GM13976 (cell line): ENCODE measurements around the gene NACA.
"Not testable (repeated sequence)": the region's sequence is repeated elsewhere in the genome, so short reads cannot be mapped to it uniquely, and the experiment has no call there.

Experiments used
- DNase-seq: peaks from one replicate; pipeline ENCODE4 v3.0.0; 2012; ENCODE audit warnings: low spot score
- in situ Hi-C: fragments of 300-500 bp; cut with MboI; formaldehyde crosslinking; loops from one replicate; pipeline ENCODE4 v1.12.0; 2022; ENCODE audit warnings: low sequenced_read_pairs, mixed read lengths, inconsistent platforms; ENCODE audit not compliant: unreplicated experiment
- TF ChIP-seq, protein P1 (sequence below): IDR thresholded peaks from 2 replicates; pipeline ENCODE4 v1.5.1; 2012; ENCODE audit warnings: borderline replicate concordance, mild to moderate bottlenecking; ENCODE audit not compliant: insufficient read depth; ENCODE audit errors: extremely low read depth, missing control alignments, control extremely low read depth

NACA gene

DNA sequence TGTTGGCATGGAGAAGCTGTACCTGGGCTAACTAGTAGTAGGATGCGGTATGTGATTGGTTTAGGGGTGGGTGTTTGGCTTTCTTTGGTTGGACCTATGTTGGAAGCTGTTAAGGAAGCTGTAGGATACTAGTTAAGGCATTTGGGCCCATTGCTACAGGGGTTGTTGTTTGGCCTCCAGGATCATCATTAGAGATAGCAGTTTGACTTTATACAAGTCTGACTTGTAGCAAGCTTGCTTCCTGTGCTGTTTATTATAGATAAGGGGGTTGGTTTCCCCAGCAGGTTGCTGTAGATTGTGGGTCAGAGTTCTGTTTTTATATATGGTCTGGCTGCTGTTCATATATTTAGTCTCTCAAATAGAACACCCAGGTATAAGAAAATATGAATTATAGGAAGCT lies 28.5 kb upstream of the NACA start:
- TF ChIP-seq, protein P1, sequence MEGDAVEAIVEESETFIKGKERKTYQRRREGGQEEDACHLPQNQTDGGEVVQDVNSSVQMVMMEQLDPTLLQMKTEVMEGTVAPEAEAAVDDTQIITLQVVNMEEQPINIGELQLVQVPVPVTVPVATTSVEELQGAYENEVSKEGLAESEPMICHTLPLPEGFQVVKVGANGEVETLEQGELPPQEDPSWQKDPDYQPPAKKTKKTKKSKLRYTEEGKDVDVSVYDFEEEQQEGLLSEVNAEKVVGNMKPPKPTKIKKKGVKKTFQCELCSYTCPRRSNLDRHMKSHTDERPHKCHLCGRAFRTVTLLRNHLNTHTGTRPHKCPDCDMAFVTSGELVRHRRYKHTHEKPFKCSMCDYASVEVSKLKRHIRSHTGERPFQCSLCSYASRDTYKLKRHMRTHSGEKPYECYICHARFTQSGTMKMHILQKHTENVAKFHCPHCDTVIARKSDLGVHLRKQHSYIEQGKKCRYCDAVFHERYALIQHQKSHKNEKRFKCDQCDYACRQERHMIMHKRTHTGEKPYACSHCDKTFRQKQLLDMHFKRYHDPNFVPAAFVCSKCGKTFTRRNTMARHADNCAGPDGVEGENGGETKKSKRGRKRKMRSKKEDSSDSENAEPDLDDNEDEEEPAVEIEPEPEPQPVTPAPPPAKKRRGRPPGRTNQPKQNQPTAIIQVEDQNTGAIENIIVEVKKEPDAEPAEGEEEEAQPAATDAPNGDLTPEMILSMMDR = no peak
- DNase-seq = no peak
- in situ Hi-C loops = loop anchor here (10.0 kb wide), 1 partner anchor 361 kb away; the partner anchor contains the start of gene STAT6

DNA sequence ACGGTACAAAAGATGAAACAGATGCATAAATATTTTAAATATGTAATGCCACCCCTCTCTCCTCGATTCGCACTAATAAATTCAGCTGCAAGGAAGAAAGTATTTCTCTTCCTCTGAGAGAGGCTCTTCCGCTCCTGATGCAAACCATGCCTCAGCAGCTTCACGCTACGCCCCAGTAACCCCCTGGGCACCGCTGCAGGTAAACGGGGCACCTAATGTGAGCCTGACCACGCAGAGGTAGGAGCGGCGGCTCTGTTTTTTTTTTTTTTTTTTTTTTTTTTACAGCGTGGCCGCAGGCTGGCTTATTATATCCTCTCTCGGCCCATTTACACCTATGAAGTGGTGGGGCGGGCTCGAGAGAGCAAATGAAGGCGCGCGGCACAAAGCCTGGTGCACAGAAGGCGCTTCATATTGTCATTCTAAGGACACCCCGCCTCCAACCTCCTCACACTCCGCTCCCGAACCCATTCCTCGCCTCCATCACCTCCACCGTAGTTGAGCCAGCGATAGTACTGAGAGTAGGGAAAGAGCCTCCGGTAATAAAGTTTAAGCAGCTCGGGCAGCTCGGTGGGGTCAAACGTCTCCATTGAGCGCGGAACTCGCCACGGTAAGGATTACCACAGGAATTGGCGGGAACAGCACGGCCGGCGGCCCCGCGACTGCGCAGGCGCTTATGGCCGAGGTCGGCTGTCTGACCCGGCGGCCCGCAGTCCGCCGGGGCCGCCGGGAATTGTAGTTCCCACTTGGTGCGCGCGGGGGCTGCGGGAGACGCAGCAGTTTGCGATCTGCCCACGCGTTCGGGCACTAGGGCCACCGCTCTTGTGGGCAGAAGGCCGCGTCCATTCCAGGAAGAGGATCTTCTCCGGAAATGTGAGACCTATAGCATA lies 26.9 kb upstream of the NACA start, which contains the start of gene PRIM1:
Gene PRIM1, minus strand, starts transcription at position 612 of the 887 bp plus-strand sequence. Its CDS starts 25 bp downstream, at position 587.
- peak; percentile 95 for DNase-seq
- in situ Hi-C loops = loop anchor here (10.0 kb wide), 1 partner anchor 363 kb away; the partner anchor contains the start of gene STAT6
- TF ChIP-seq, protein P1 = no peak

DNA sequence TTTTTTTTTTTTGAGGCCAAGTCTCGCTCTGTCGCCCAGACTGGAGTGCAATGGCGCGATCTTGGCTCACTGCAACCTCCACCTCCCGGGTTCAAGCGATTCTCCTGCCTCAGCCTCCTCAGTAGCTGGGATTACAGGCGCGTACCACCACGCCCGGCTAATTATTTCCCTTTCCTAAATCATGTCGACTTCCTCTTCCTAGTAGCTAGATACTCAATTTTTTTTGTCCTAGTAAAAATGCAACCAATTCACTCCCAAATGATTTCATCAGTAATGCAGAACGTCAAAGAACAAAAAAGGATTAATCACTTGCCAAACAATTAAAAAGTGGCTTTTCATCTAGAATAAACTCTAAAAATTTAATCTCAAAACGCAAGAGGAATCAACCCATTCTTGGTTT lies 25.5 kb upstream of the NACA start:
- DNase-seq = not testable (repeated sequence)
- in situ Hi-C loops = loop anchor here (10.0 kb wide), 1 partner anchor 364 kb away; the partner anchor contains the start of gene STAT6

GRCh38 chr12:56749853-56750252 lies 24.8 kb upstream of the NACA start:
- TF ChIP-seq, protein P1 = no peak
- DNase-seq = no peak
- in situ Hi-C loops = loop anchor here (10.0 kb wide), 1 partner anchor 365 kb away; the partner anchor contains the start of gene STAT6

GRCh38 chr12:56749359-56749758 lies 24.3 kb upstream of the NACA start:
- no peak for DNase-seq
- in situ Hi-C loops = no loop called here
- TF ChIP-seq, protein P1 = no peak

- in situ Hi-C loops = no loop called here
- TF ChIP-seq, protein P1 = no peak
- no peak for DNase-seq
Observed at GRCh38 chr12:56728139-56728861, 3.2 kb upstream of the NACA start.

GRCh38 chr12:56726196-56726675 lies 1.1 kb upstream of the NACA start:
- DNase-seq, in situ Hi-C loops: not testable (repeated sequence)
